Measurements from ENCODE around the gene PRRT1B. TPM values are rescaled to one million over a fixed set of nuclear protein-coding genes. Genes with fewer than 3 reads are reported as not detected.

PRRT1B gene
- total and polyA plus RNA-seq, 2 donors (not counting 1 experiment from before 2014, with no cell fraction given): not detected

GRCh38 chr9:131534721-131535237, 10.5 kb upstream of the PRRT1B start:
- Histone ChIP-seq H3K4me1 (ENCODE audit: control insufficient read depth in 2 of 2, insufficient read depth in 2 of 2, low read length in 2 of 2) (peaks cover 23 to 31% of the 10 kb centered on the region in 2 donors), H3K4me2 (replicated peaks; ENCODE audit: low read depth, low read length, poor library complexity, severe bottlenecking) (peak overlapping the region; percentile 52), H3K27me3 (replicated peaks in 1 of 4; ENCODE audit: control extremely low read depth in 1 of 4, control insufficient read depth in 3 of 4, insufficient read depth in 4 of 4, low read length in 3 of 4) (no peaks in the 10 kb centered on the region), H3K79me2 (ENCODE audit: control insufficient read depth, insufficient read depth, low read length) (peaks cover 8% of the 10 kb centered on the region), H3K9ac (ENCODE audit: low read length) (peak overlapping the region; percentile 27), H3K4me3 (ENCODE audit: control extremely low read depth in 1 of 5, extremely low read depth in 1 of 5, insufficient read depth in 1 of 5, low read depth in 2 of 5, low read length in 4 of 5) (no peak overlapping the region), H3K27ac (ENCODE audit: low read length in 2 of 2) (no peak overlapping the region), H4K20me1 (ENCODE audit: control insufficient read depth, insufficient read depth, low read length, poor library complexity, severe bottlenecking) (no peaks in the 10 kb centered on the region), H3K9me3 (ENCODE audit: control extremely low read depth in 1 of 3, control insufficient read depth in 2 of 3, insufficient read depth in 1 of 3, low read length in 2 of 3) (no peaks in the 10 kb centered on the region), H3K36me3 (replicated peaks in 1 of 2; ENCODE audit: control extremely low read depth in 1 of 2, control insufficient read depth in 1 of 2, extremely low read depth in 1 of 2, insufficient read depth in 2 of 2, low read length in 1 of 2) (peaks cover 0 to 2% of the 10 kb centered on the region in 2 experiments), H2AFZ (ENCODE audit: insufficient read depth, low read depth, low read length, poor library complexity, severe bottlenecking) (peak overlapping the region; percentile 52)
- 0% methylated on average over 1 of the region's 8 CpGs for WGBS (ENCODE audit: insufficient coverage)
- DNase-seq: peak; percentile 50
- no peaks in the 10 kb centered on the region for H3K9me3 Mint-ChIP-seq (ENCODE audit: insufficient read depth)
- peak overlapping the region; percentile 8 for H3K27ac Mint-ChIP-seq
- H3K4me1 Mint-ChIP-seq: peaks cover 20% of the 10 kb centered on the region
- TF ChIP-seq CTCF (IDR thresholded peaks at IDR 0.05) (no peak), EZH2 (IDR thresholded peaks at IDR 0.05; ENCODE audit: borderline replicate concordance, insufficient read depth, low read depth, low read length, poor library complexity, severe bottlenecking) (no peak)
- ChIA-PET CTCF (interaction anchor here (1.3 to 1.5 kb wide), 2 partner anchors 185 to 209 kb away, joined by 3 to 4 read pairs; no protein-coding TSS in a partner anchor), POLR2A (no interaction called here)
- H3K27me3 Mint-ChIP-seq: no peaks in the 10 kb centered on the region
- peak; percentile 16 for ATAC-seq (ENCODE audit: low read depth)
- intact Hi-C loops (cut with micrococcal nuclease): loop anchor here (5.0 kb wide), 1 partner anchor 33 kb away; no protein-coding TSS in a partner anchor
- H3K4me3 Mint-ChIP-seq: peak overlapping the region; percentile 52

GRCh38 chr9:131537946-131538345, 7.4 kb upstream of the PRRT1B start:
- H3K27ac Mint-ChIP-seq: no peak overlapping the region
- H3K27me3 ChIP-seq (replicated peaks in 1 of 4; ENCODE audit: control extremely low read depth in 1 of 4, control insufficient read depth in 3 of 4, insufficient read depth in 4 of 4, low read length in 3 of 4): no peaks in the 10 kb centered on the region
- no peak for TF ChIP-seq CTCF (IDR thresholded peaks at IDR 0.05)
- no peak for TF ChIP-seq EZH2 (IDR thresholded peaks at IDR 0.05; ENCODE audit: borderline replicate concordance, insufficient read depth, low read depth, low read length, poor library complexity, severe bottlenecking)
- ATAC-seq (ENCODE audit: low read depth) (no peak), DNase-seq (no peak)
- no peak overlapping the region for H3K4me3 ChIP-seq (ENCODE audit: control extremely low read depth in 1 of 5, extremely low read depth in 1 of 5, insufficient read depth in 1 of 5, low read depth in 2 of 5, low read length in 4 of 5)
- H2AFZ ChIP-seq (ENCODE audit: insufficient read depth, low read depth, low read length, poor library complexity, severe bottlenecking): no peak overlapping the region
- peaks cover 2% of the 10 kb centered on the region for H3K9me3 Mint-ChIP-seq (ENCODE audit: insufficient read depth)
- H3K9ac ChIP-seq (ENCODE audit: low read length): no peak overlapping the region
- H3K4me2 ChIP-seq (replicated peaks; ENCODE audit: low read depth, low read length, poor library complexity, severe bottlenecking): no peak overlapping the region
- CTCF ChIA-PET: no interaction called here
- no peaks in the 10 kb centered on the region for H4K20me1 ChIP-seq (ENCODE audit: control insufficient read depth, insufficient read depth, low read length, poor library complexity, severe bottlenecking)
- H3K27me3 Mint-ChIP-seq: peaks cover 3% of the 10 kb centered on the region
- no peaks in the 10 kb centered on the region for H3K36me3 ChIP-seq (replicated peaks in 1 of 2; ENCODE audit: control extremely low read depth in 1 of 2, control insufficient read depth in 1 of 2, extremely low read depth in 1 of 2, insufficient read depth in 2 of 2, low read length in 1 of 2)
- H3K9me3 ChIP-seq (ENCODE audit: control extremely low read depth in 1 of 3, control insufficient read depth in 2 of 3, insufficient read depth in 1 of 3, low read length in 2 of 3): peaks cover 0 to 11% (median 5%) of the 10 kb centered on the region in 3 donors
- POLR2A ChIA-PET: no interaction called here
- no peak overlapping the region for H3K27ac ChIP-seq (ENCODE audit: low read length in 2 of 2)
- peaks cover 12% of the 10 kb centered on the region for H3K4me1 Mint-ChIP-seq
- intact Hi-C loops (cut with micrococcal nuclease): no loop called here
- H3K4me3 Mint-ChIP-seq: no peak overlapping the region
- WGBS (ENCODE audit: insufficient coverage): over 99% methylated on average over 12 of the region's 19 CpGs
- peaks cover 13 to 17% of the 10 kb centered on the region in 2 donors for H3K4me1 ChIP-seq (ENCODE audit: control insufficient read depth in 2 of 2, insufficient read depth in 2 of 2, low read length in 2 of 2)
- no peaks in the 10 kb centered on the region for H3K79me2 ChIP-seq (ENCODE audit: control insufficient read depth, insufficient read depth, low read length)
